ENCODE measurements around the gene ABCG8.
A peak's percentile ranks its signal among the peaks of the same experiment; 100 is the strongest.
"Not testable (repeated sequence)": the region's sequence is repeated elsewhere in the genome, so short reads cannot be mapped to it uniquely, and the experiment has no call there.

Gene ABCG8

DNA sequence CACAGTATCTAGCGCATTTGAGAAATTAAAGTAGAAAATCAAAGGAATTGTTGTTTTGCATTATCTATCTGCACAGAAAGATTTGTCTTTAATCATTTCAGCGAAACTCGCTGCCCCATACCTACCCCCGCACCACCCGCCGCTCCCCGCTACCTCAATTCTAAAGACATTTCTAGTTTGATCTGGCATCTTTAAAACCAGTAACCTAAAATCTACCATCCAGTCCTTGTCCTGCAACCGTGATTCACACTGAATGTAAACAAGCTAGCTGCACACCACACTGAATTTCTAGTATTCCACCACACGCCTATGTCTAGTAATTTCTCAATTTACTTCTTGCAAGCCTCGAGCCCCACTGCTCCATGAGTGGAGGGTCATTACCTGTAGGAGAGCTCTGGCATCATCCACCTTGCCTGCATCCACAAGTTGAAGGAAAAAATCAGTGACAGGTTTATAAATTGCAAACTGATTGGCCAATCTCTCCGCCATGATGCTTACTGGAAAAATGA, 60.1 kb downstream of the ABCG8 start:
- no peak for DNase-seq (ENCODE audit: extremely low spot score)
- TF ChIP-seq, protein P1, sequence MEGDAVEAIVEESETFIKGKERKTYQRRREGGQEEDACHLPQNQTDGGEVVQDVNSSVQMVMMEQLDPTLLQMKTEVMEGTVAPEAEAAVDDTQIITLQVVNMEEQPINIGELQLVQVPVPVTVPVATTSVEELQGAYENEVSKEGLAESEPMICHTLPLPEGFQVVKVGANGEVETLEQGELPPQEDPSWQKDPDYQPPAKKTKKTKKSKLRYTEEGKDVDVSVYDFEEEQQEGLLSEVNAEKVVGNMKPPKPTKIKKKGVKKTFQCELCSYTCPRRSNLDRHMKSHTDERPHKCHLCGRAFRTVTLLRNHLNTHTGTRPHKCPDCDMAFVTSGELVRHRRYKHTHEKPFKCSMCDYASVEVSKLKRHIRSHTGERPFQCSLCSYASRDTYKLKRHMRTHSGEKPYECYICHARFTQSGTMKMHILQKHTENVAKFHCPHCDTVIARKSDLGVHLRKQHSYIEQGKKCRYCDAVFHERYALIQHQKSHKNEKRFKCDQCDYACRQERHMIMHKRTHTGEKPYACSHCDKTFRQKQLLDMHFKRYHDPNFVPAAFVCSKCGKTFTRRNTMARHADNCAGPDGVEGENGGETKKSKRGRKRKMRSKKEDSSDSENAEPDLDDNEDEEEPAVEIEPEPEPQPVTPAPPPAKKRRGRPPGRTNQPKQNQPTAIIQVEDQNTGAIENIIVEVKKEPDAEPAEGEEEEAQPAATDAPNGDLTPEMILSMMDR (IDR thresholded peaks at IDR 0.05; ENCODE audit: control extremely low read depth, extremely low read depth, low read depth, missing control alignments): no peak
- POLR2A ChIA-PET: no interaction called here
- CTCF ChIA-PET: interaction anchor here (0.8 to 0.9 kb wide), 2 partner anchors 21 to 26 kb away, joined by 3 to 4 read pairs; no protein-coding TSS in a partner anchor

DNA sequence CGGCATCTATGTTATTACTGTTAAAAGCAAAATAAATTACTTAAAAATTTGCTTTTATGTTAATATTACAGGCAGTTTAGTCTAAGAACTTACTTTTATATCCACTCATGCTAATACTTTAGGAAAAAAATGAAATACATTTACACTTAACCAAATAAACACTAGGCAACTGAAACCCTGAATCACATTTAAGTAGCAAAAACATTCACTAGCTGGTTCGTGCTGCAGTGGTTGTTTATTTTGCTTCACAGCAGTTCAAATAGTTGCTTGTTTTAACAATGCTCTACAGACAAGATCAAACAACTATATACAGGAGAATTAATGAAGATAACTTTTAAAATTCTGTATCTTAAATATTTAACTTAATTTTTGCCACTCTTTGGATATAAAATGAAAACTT, 60.8 kb downstream of the ABCG8 start:
- DNase-seq (ENCODE audit: extremely low spot score): no peak
- CTCF ChIA-PET: no interaction called here
- TF ChIP-seq, protein P1 (IDR thresholded peaks at IDR 0.05; ENCODE audit: control extremely low read depth, extremely low read depth, low read depth, missing control alignments): no peak
- POLR2A ChIA-PET: no interaction called here

DNA sequence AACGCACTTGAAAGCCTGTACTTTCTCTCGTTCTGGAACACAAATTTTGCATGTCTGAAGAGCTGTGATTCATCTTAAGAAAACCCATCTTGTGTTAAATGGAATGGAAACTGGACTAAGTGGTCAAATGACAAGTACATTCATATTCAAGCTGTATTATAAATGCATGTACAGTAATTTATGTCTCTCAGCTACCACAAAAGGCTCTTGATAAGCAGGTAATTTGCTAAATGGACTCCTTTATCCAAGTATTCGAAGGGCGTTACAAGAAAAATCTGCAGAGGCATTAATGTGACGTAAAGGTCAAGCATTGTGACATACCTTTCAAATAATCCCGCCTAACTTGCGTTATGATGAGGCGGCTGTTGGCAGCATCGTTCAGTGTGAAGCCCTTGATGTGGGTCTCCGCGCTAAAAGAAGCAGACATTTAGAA, 66.6 kb downstream of the ABCG8 start:
- TF ChIP-seq, protein P1 (IDR thresholded peaks at IDR 0.05; ENCODE audit: control extremely low read depth, extremely low read depth, low read depth, missing control alignments): no peak
- peak; percentile 18 for DNase-seq (ENCODE audit: extremely low spot score)
- CTCF ChIA-PET: interaction anchor here (0.8 to 3.2 kb wide), 4 partner anchors 13 to 59 kb away, joined by 3 to 18 read pairs (median 4); no protein-coding TSS in a partner anchor
- POLR2A ChIA-PET: no interaction called here

DNA sequence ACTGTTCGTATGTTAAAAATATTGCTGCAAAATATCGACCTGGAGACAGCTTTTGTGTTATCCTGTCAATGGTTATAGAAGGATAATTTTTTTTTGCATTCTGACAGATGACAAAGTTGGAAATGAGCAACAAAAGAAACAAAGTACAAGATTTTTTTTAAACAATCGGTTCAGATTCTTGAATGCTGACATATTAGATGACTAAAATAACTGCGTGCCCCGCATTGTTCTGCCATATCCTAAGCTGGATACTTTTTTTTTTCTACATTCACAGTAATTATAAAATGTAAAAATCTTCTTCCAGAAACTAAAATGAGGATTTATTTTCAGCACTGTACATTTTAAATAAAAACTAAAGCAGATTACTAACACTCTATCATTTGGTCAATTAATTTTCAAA, 67.1 kb downstream of the ABCG8 start:
- ChIA-PET POLR2A (no interaction called here), CTCF (interaction anchor here (0.8 to 3.2 kb wide), 4 partner anchors 14 to 59 kb away, joined by 3 to 18 read pairs (median 4); no protein-coding TSS in a partner anchor)
- TF ChIP-seq, protein P1 (IDR thresholded peaks at IDR 0.05; ENCODE audit: control extremely low read depth, extremely low read depth, low read depth, missing control alignments): no peak
- no peak for DNase-seq (ENCODE audit: extremely low spot score)

DNA sequence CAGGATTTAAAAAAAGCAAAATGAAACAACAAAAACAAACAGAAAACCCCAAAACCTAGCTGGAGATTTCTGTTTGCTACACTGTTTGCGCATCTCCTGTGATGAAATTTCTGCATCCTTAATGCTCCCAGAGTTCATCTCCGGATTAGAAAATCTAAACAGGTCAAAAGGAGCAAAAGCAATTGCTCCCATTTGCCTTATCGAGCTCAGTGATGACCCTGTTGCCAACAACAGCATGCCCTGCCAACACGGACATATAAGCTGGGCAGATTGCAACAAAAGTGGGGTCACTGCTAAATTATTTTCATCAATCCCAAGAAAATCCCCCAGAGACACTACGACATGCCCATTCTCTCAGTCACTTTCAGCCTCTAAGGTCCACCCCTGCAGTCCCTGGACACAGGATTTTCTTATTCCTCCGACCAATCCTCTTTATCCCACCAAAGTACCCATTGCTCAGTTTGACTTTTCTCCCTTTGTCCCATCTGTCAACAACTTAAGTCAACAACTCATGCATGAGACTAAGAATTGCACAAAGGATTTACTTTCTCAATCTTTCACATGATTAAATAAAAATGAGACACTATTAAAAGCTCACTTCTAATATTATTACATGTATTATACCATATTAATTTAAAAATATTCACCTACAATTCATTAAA, 67.8 kb downstream of the ABCG8 start:
- DNase-seq (ENCODE audit: extremely low spot score): no peak
- ChIA-PET CTCF (interaction anchor here (0.8 to 3.2 kb wide), 2 partner anchors 14 to 29 kb away, joined by 3 to 18 read pairs; no protein-coding TSS in a partner anchor), POLR2A (no interaction called here)
- TF ChIP-seq, protein P1 (IDR thresholded peaks at IDR 0.05; ENCODE audit: control extremely low read depth, extremely low read depth, low read depth, missing control alignments): no peak

DNA sequence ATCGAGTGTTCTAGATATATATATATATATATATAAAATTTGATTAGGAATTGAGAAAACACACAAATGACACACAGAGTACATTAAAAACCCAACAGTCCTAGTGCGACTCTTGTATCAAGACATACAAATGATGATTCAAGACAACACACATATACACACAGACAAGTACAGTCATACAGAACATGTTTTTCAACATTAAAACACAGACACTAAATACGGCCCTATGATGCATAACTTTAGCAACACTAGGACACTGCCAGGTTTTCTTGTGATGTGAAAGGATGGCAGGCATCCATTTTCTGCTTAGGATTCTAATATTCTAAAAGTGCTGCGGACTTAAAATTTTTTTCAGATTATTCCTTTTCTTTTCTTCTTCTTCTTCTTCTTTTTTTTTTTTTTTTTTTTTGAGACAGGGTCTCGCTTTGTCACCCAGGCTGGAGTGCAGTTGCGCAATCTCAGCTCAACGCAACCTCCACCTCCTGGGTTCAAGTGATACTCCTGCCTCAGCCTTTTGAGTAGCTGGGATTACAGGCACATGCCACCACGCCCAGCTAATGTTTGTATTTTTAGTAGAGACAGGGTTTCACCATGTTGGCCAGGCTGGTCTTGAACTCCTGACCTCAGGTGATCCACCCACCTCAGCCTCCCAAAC, 72.5 kb downstream of the ABCG8 start:
- CTCF ChIA-PET; DNase-seq (ENCODE audit: extremely low spot score); POLR2A ChIA-PET: not testable (repeated sequence)

DNA sequence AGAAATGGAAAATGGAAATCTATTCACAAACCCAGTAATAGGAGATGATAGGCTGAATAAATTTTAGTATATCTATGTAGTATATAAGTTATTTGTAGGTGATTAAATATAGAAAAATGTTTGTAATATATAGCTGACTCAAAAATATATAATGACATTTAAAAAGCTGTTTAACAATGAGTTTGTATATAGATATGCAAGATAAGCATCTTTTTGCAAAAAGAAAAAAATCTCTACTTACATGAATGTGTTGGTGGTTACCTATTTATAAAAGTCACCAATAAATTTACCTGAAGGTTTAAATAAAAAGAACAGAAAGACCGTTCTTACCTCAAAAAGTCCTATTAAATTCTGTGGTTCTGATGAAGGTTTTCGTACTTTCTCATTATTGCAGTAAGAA, 85.7 kb downstream of the ABCG8 start:
- TF ChIP-seq, protein P1 (IDR thresholded peaks at IDR 0.05; ENCODE audit: control extremely low read depth, extremely low read depth, low read depth, missing control alignments): no peak
- CTCF ChIA-PET: interaction anchor here (1.0 to 1.5 kb wide), 5 partner anchors 9 to 120 kb away, joined by 3 to 5 read pairs (median 4); no protein-coding TSS in a partner anchor
- POLR2A ChIA-PET: no interaction called here
- no peak for DNase-seq (ENCODE audit: extremely low spot score)
